ENCODE measurements around the gene TMEM171.

The TMEM171 gene

DNA sequence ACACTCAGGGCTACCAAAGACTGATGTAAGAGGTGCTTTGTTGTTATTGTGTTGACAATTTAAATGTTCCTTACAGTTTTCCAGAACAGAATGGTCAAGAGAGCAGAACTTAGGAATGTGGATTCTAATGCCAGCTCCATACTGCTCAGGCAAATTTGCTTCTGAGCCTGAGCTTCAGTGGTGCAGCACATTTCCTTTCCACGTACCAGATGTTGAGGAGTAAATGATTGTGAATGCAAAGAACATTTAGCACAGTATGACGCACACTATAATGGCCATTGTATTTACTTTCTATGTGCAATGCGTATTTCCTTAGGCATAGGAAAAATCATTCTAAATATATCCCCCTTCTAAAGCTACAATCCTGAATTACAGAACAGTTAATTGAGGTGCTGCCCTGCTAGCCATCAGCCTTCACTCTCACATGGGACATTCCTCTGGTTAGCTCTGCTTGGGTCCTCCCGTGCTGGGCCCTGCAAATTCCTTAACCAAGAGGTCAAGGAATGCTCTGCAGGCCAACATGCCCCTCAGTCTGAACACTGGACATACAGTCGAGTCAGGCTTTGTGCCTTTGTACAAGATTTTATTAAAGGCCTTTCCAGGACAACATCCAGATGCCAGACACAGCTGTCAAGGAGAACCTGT lies 31.5 kb downstream of the TMEM171 start:
- H3K4me3 Mint-ChIP-seq: no peak overlapping the region
- H3K9me3 Mint-ChIP-seq: no peaks in the 10 kb centered on the region
- H3K27ac Mint-ChIP-seq: no peak overlapping the region
- H3K4me1 Mint-ChIP-seq (ENCODE audit: low read depth): no peaks in the 10 kb centered on the region
- DNase-seq (ENCODE audit: low spot score): no peak
- no peaks in the 10 kb centered on the region for H3K36me3 Mint-ChIP-seq (ENCODE audit: low read depth)
- H3K27me3 Mint-ChIP-seq (ENCODE audit: low read depth): peaks cover 82% of the 10 kb centered on the region

DNA sequence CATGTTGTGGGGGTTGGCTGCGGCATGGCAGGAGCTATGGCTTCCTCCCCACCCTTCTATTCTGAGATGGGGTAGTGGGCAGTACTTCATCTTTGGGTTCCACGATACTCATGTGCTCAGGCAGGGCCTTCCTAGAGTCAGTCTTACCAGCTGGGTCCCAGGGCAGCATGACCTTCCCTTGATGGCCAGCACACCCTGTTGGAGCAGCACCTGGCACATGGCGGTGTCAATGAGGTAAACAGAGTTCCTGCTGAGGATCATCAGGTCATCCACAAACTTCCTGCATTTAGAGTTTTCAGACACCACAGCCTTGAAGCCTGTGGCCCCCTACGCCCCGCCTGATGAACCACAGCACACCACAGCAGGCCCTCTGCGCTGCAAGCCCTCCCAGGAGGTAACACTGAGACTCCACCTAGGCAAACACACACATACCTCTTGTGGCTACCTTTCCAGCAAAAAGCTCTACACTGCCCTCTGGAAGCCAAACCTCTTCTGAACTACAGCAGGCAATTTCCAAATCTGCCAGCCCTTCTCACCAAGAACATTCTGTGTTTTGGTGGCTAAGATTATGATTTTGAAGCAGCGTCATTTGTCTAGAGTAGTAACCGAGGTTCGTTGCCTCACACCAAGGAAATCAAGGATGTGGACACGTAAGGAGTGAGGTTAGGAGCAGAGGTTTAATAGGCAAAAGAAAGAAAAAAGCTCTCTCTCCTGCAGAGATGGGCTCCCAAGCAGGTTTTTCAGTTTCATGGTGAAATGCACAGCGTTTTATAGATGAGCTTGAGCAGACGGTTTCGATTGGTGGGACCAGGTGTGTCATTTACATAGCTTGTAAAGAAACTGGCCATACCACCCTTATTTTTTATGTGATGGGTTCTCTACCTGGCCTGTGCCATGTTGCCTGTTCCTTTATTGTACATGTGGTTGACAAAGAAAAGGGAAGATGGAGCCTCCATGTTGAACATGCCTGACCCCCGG lies 32.3 kb downstream of the TMEM171 start:
- no peak for DNase-seq (ENCODE audit: low spot score)
- H3K9me3 Mint-ChIP-seq: no peaks in the 10 kb centered on the region
- no peak overlapping the region for H3K4me3 Mint-ChIP-seq
- no peaks in the 10 kb centered on the region for H3K4me1 Mint-ChIP-seq (ENCODE audit: low read depth)
- peaks cover 83% of the 10 kb centered on the region for H3K27me3 Mint-ChIP-seq (ENCODE audit: low read depth)
- H3K36me3 Mint-ChIP-seq (ENCODE audit: low read depth): no peaks in the 10 kb centered on the region
- no peak overlapping the region for H3K27ac Mint-ChIP-seq

DNA sequence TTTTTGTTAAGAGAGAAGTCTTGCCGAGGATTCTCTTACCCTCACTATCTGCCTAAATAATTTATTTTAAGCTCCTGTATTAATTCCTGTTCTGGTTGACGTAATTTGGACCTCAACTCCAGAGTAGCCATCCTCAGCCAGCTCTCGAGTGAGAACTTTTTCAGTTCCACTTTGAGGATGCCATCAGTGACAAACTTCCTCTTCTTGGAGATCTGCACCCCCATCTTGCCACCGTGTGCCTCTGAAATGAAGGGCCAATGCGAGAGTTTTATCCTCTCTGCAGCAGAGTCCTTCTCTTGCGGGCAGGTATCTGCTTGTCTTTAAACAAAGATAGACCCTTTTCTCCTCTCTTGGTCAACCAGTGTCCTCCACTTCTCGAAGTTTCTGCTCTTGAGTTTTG lies 33.1 kb downstream of the TMEM171 start:
- Mint-ChIP-seq H3K4me3 (no peak overlapping the region), H3K36me3 (ENCODE audit: low read depth) (no peaks in the 10 kb centered on the region), H3K4me1 (ENCODE audit: low read depth) (no peaks in the 10 kb centered on the region), H3K9me3 (no peaks in the 10 kb centered on the region), H3K27ac (no peak overlapping the region), H3K27me3 (ENCODE audit: low read depth) (peaks cover 87% of the 10 kb centered on the region)
- DNase-seq (ENCODE audit: low spot score): no peak

DNA sequence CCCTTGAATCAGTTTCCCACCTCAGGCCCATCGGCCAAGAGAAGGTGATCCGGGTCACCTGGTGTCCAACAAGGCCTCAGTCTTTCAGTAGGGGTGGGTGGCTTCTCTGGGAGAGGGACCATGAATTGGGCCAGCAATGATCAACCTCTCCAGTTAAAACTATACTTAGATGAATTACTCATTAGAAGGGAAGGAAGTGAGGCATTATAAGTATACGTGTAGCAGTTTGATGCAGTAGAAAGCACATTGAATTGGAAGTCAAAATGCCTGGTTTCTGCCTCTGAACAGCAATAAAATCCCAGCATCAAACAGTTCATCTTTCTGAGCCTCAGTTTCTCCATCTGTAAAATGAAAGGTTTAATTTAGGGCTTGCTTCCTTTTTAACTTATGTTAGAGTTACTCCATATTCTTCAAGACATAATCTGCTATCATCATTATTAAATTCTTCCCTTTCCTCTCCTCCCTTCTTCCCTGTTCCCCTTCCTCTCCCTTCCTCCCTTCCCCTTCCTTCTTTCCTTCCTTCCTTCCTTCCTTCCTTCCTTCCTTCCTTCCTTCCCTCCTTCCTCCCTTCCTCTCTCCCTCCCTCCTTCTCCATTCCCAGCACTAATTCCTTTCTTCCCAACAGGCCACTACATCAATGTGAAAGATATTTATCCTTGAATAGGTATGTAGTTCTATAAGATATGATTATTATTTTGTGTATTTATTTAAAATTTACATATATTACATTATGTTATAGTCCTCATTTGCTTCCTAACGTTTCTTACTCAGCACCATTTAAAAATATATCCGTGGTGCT lies 34.0 kb downstream of the TMEM171 start:
- Mint-ChIP-seq H3K36me3 (ENCODE audit: low read depth) (no peaks in the 10 kb centered on the region), H3K27me3 (ENCODE audit: low read depth) (peaks cover 86% of the 10 kb centered on the region), H3K4me3 (no peak overlapping the region), H3K9me3 (peaks cover under 1% of the 10 kb centered on the region), H3K27ac (no peak overlapping the region), H3K4me1 (ENCODE audit: low read depth) (peaks cover 3% of the 10 kb centered on the region)
- DNase-seq (ENCODE audit: low spot score): no peak

DNA sequence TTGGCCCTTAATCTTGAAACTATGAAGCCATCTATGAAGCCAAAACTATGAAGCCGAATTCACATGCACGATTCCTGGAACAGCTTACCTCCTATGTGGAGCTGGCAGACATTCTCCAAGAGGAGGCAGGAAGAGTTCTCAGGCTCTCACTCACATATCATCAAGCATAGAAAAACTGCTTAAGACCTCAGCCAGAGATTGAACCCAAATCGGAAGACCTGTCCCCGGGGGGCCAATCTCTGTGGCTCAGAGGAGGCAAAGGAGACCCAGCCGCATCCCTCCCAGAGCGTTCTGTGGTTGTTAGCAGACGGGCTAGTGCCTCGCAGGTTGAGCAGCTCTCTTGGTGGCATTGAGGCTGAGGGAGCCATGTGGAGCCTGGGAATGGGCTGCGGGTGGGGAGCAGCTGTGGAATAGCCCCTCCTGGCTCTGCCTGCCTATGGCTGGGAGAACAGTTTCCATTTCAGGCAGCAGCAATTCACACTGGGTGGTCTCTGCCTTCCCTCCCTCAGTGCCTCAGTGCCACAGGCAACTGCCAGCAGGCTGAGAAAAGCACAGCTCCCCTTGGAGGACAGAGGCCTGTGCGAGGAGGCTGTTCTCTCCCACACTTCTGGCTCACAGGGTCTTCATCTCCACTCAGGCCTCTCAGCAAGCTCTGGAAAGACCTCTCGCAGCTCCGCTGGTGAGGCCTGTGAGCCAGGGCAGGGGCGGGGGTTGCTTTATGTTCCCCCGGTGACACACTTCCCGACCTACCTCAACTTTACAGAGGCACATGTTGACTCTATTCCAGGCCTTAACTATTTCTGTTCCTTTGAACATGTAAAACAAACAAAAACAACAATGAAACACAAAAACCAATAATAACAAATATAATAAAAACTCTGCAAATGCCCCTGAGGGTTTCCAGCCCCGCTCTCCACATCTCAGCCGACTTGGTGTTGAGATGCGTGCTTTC lies 35.2 kb downstream of the TMEM171 start:
- H3K9me3 Mint-ChIP-seq: peaks cover 12% of the 10 kb centered on the region
- H3K4me3 Mint-ChIP-seq: no peak overlapping the region
- no peak for DNase-seq (ENCODE audit: low spot score)
- peaks cover 88% of the 10 kb centered on the region for H3K27me3 Mint-ChIP-seq (ENCODE audit: low read depth)
- H3K36me3 Mint-ChIP-seq (ENCODE audit: low read depth): no peaks in the 10 kb centered on the region
- H3K4me1 Mint-ChIP-seq (ENCODE audit: low read depth): peaks cover 15% of the 10 kb centered on the region
- H3K27ac Mint-ChIP-seq: no peak overlapping the region

DNA sequence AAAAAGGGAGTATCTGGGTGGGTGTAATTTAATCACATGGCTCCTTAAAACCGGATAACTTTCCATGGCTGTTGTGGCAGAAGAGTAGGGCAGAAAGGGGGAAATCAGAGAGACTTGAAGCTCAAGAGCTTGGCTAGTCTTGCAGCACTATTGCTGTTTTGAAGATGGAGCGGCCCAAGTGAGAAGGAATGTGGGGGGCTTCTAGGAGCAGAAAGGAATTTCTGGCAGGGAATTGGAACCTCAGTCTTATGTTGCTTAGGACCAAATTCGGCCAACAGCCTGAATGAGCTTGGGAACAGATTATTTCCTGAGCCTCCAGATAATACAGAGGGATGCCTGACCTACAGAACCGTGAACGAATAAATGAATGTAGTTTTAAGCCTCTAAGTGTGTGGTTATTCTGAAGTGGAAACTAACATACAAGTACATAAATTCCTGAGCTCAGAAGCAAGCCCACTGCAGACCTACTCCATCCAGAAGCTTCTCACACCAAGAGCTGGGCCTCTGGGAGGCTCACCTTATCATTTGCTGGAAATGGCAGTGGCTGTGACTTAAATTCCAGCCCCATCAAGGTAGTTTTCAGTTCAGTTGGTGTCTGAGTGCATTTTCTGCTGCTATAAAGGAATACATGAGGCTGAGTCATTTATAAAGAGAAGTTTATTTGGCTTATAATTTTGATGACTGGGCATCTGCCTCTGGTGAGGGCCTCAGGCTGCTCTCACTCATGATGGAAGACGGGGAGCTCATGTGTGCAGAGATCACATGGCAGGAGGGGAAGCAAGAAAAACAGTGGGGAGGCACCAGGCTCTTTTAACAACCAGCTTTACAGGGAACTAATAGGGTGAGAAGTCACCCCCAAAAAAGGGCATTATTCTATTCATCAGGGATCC lies 37.3 kb downstream of the TMEM171 start:
- Mint-ChIP-seq H3K9me3 (peaks cover 13% of the 10 kb centered on the region), H3K4me1 (ENCODE audit: low read depth) (peaks cover 22% of the 10 kb centered on the region), H3K36me3 (ENCODE audit: low read depth) (no peaks in the 10 kb centered on the region), H3K4me3 (no peak overlapping the region), H3K27me3 (ENCODE audit: low read depth) (peaks cover 86% of the 10 kb centered on the region), H3K27ac (no peak overlapping the region)
- DNase-seq (ENCODE audit: low spot score): no peak

DNA sequence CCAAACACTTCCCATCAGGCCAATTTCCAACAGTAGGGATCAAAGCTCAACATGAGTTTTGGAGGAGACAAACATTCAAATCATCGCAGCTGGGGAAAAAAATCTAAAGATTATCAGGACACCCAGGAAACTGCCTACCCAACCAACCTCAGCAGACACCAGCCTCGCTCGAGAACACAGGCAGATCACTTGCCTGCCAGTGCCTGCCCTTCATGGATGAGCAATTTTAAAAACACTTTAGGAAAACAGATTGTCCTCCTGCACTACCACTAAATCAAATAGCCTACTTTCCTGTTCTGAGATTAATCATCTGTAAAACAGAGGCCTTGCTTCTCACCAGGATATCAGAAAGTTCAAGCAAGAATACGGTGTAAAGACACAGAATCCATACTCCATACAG lies 37.9 kb downstream of the TMEM171 start:
- Mint-ChIP-seq H3K9me3 (peaks cover 13% of the 10 kb centered on the region), H3K36me3 (ENCODE audit: low read depth) (no peaks in the 10 kb centered on the region), H3K4me1 (ENCODE audit: low read depth) (peaks cover 22% of the 10 kb centered on the region), H3K27ac (no peak overlapping the region), H3K4me3 (no peak overlapping the region), H3K27me3 (ENCODE audit: low read depth) (peaks cover 87% of the 10 kb centered on the region)
- DNase-seq (ENCODE audit: low spot score): no peak

DNA sequence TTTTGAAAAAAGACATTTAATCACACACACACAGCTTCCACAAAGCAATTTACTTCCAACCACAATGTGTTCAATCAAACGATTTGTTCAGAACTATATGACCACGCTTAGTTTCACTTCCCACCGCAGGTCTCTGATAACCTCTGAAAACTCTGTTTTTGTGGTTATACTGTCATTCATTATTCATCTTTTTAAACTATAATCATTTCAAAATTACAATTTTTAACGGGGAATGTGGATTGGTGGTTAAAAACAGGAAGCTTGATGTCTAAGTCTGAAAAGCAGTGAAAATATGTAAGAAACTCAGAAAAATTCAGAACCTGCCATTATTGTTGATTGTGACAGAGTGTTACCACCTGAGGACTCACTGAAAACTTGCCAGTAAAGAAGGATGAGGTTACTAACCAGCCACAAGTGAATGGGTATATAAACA lies 39.9 kb downstream of the TMEM171 start:
- DNase-seq (ENCODE audit: low spot score): peak; percentile 79
- no peaks in the 10 kb centered on the region for H3K36me3 Mint-ChIP-seq (ENCODE audit: low read depth)
- H3K9me3 Mint-ChIP-seq: peaks cover 13% of the 10 kb centered on the region
- peaks cover 22% of the 10 kb centered on the region for H3K4me1 Mint-ChIP-seq (ENCODE audit: low read depth)
- H3K27ac Mint-ChIP-seq: peak overlapping the region; percentile 37
- H3K4me3 Mint-ChIP-seq: peak overlapping the region; percentile 42
- peaks cover 81% of the 10 kb centered on the region for H3K27me3 Mint-ChIP-seq (ENCODE audit: low read depth)

DNA sequence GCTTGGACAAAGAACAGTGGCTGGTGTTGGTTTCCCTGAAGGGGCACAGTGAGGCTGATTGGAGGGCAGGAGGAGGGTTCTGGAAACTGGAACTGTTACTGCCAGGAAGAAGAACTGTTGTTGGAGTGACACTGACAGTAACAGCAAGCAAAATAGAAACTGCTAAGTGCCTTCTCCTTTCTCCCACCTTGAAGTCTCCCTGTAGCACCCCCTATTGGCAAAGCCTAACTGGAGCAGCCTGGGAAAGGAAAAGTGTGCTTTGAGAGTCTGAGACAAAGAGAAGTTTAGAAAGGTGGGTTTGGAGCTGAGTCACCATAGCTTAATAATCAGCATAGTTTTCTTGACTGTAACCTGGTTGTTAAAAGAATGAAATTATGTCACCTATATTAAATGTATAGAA lies 50.1 kb downstream of the TMEM171 start:
- DNase-seq (ENCODE audit: low spot score): no peak
- Mint-ChIP-seq H3K4me1 (ENCODE audit: low read depth) (no peaks in the 10 kb centered on the region), H3K36me3 (ENCODE audit: low read depth) (no peaks in the 10 kb centered on the region), H3K27ac (no peak overlapping the region), H3K27me3 (ENCODE audit: low read depth) (peaks cover 87% of the 10 kb centered on the region), H3K9me3 (no peaks in the 10 kb centered on the region), H3K4me3 (no peak overlapping the region)

DNA sequence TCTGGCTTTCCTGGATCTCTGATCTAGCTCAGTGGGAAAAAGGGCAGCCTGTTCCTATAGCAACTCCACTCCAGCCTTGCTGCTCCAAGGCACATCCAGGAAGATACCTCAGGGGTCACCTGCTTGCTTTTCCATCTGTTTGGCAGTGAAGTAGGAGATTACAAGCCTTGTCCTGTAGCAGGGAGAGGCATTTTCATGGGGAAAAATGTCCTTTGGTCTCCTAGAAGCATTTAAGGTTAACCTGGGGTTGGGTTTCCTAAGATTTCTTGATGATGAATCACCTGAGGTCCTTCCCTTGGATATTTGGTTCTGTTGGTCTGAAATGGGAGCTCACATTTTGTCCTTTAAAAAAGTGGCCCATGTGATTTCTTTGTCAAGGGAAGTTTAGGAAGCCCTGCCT lies 51.1 kb downstream of the TMEM171 start:
- Mint-ChIP-seq H3K36me3 (ENCODE audit: low read depth) (no peaks in the 10 kb centered on the region), H3K4me3 (no peak overlapping the region), H3K9me3 (no peaks in the 10 kb centered on the region), H3K27me3 (ENCODE audit: low read depth) (peaks cover 85% of the 10 kb centered on the region), H3K4me1 (ENCODE audit: low read depth) (no peaks in the 10 kb centered on the region), H3K27ac (no peak overlapping the region)
- DNase-seq (ENCODE audit: low spot score): no peak

DNA sequence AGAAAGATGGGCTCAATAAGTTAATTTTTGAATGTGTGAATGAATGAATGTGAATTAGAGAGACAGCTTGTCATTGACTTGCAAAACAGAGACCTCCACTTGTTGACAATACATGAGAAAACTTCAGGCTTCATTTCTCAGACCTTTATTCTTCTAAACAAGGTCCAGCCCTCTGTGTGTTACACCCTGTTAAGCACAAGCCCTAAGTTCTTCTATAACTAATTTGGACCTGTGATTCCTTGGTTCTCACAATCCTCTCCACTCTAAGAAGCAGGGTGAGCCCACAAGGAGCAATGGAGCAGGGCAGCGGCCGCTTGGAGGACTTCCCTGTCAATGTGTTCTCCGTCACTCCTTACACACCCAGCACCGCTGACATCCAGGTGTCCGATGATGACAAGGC lies 52.6 kb downstream of the TMEM171 start, which contains the start of gene TMEM174:
Gene TMEM174, plus strand, starts transcription at position 243 of the 400 bp plus-strand sequence. Its CDS starts 51 bp downstream, at position 294.
- no peak within 1 kb of the TSS for H3K4me3 Mint-ChIP-seq
- no peaks in the 10 kb centered on the region for H3K36me3 Mint-ChIP-seq (ENCODE audit: low read depth)
- no peaks in the 10 kb centered on the region for H3K4me1 Mint-ChIP-seq (ENCODE audit: low read depth)
- H3K27me3 Mint-ChIP-seq (ENCODE audit: low read depth): peaks cover 82% of the 10 kb centered on the region
- no peak within 1 kb of the TSS for H3K27ac Mint-ChIP-seq
- no peak for DNase-seq (ENCODE audit: low spot score)
- no peaks in the 10 kb centered on the region for H3K9me3 Mint-ChIP-seq

DNA sequence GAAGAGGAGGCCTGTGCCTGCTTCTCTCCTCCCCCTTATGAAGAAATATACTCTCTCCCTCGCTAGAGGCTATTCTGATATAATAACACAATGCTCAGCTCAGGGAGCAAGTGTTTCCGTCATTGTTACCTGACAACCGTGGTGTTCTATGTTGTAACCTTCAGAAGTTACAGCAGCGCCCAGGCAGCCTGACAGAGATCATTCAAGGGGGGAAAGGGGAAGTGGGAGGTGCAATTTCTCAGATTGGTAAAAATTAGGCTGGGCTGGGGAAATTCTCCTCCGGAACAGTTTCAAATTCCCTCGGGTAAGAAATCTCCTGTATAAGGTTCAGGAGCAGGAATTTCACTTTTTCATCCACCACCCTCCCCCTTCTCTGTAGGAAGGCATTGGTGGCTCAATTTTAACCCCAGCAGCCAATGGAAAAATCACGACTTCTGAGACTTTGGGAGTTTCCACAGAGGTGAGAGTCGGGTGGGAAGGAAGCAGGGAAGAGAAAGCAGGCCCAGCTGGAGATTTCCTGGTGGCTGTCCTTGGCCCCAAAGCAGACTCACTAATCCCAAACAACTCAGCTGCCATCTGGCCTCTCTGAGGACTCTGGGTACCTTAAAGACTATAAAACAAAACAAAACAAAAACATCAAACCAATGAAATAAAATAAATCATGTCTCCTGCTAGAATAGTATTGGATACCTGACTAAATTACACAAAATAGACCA lies 53.9 kb downstream of the TMEM171 start:
- peaks cover 87% of the 10 kb centered on the region for H3K27me3 Mint-ChIP-seq (ENCODE audit: low read depth)
- H3K4me3 Mint-ChIP-seq: no peak overlapping the region
- no peak for DNase-seq (ENCODE audit: low spot score)
- H3K27ac Mint-ChIP-seq: no peak overlapping the region
- no peaks in the 10 kb centered on the region for H3K9me3 Mint-ChIP-seq
- H3K36me3 Mint-ChIP-seq (ENCODE audit: low read depth): no peaks in the 10 kb centered on the region
- no peaks in the 10 kb centered on the region for H3K4me1 Mint-ChIP-seq (ENCODE audit: low read depth)

Data from T-helper 2 cell treated with Interferon-gamma antibody and Interleukin-4, amounts not matched to agents 5 μg/mL and 100 μg/mL, for 36 hours (primary cell).